BE2C (cell line): Measurements from ENCODE around the gene MEF2A.

ENCODE experiments used
- DNase-seq: peaks from one replicate; pipeline ENCODE4 v3.0.0-alpha.2; 2020
- H3K27me3 ChIP-seq: fragments of 250-450 bp; sonication (Bioruptor Pico); 2 replicates; pipeline ENCODE4 v1.5.1; 2020; ENCODE audit warnings: mild to moderate bottlenecking
- H3K36me3 ChIP-seq: fragments of 250-450 bp; sonication (Bioruptor Pico); 2 replicates; pipeline ENCODE4 v1.5.1; 2020; ENCODE audit warnings: mild to moderate bottlenecking
- H3K4me1 ChIP-seq: fragments of 250-450 bp; sonication (Bioruptor Pico); 2 replicates; pipeline ENCODE4 v1.5.1; 2020
- H3K4me3 ChIP-seq: 2 replicates; pipeline ENCODE4 v1.5.1; 2011; ENCODE audit warnings: low read depth, low read length
- H3K9me3 ChIP-seq: fragments of 250-450 bp; sonication (Bioruptor Pico); 2 replicates; pipeline ENCODE4 v1.5.1; 2020
- TF ChIP-seq, protein P1 (sequence below): IDR thresholded peaks from 2 replicates; pipeline ENCODE4 v1.5.1; 2012; ENCODE audit warnings: mild to moderate bottlenecking, low read depth, low read length

MEF2A gene

DNA sequence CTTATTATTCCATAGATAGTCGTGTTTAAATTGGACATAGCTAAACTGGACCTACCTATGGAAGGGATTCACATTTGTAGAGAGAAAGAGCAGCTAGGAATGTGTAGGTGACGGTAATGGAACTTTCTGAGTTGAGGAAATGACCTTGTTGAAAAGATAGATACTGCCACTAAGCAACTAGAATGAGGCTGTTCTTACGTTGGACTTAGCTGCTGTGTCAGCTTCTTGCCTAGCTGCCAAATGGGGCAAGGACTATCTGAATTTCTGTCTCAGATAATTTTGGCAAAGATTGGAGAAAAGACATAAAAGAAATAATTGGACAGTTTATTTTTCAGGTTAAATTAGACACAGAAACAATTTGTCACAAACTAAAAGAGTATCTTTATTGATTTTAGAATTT, 68.8 kb downstream of the MEF2A start:
- Histone ChIP-seq H3K4me1 (no peaks in the 10 kb centered on the region), H3K36me3 (0 out of 2 replicates have a peak, but pooled peaks cover 5% of the 10 kb centered on the region), H3K9me3 (no peaks in the 10 kb centered on the region), H3K27me3 (no peaks in the 10 kb centered on the region), H3K4me3 (no peak overlapping the region)
- TF ChIP-seq, protein P1, sequence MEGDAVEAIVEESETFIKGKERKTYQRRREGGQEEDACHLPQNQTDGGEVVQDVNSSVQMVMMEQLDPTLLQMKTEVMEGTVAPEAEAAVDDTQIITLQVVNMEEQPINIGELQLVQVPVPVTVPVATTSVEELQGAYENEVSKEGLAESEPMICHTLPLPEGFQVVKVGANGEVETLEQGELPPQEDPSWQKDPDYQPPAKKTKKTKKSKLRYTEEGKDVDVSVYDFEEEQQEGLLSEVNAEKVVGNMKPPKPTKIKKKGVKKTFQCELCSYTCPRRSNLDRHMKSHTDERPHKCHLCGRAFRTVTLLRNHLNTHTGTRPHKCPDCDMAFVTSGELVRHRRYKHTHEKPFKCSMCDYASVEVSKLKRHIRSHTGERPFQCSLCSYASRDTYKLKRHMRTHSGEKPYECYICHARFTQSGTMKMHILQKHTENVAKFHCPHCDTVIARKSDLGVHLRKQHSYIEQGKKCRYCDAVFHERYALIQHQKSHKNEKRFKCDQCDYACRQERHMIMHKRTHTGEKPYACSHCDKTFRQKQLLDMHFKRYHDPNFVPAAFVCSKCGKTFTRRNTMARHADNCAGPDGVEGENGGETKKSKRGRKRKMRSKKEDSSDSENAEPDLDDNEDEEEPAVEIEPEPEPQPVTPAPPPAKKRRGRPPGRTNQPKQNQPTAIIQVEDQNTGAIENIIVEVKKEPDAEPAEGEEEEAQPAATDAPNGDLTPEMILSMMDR = no peak
- DNase-seq = no peak

DNA sequence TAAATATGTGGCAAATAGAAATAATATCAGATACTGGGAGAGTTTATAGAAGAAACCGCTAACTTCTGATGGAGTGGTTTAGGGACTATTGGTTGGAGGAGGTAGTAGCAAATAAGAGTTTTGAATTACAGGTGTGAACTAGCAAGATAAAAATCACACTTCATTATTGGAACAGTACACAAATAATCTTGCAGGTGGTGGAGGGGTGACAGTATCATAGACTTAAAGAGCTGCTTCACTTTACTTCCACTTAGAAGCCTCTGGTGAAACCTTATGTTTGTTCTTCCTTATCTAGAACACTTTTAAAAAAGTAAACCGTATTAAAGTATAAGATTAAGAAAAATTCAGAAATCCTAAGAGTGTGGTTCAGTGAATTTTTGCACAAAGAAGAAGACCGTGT, 69.4 kb downstream of the MEF2A start:
- no peak for DNase-seq
- H3K4me1 ChIP-seq = no peaks in the 10 kb centered on the region
- TF ChIP-seq, protein P1 = no peak
- H3K27me3 ChIP-seq = no peaks in the 10 kb centered on the region
- H3K9me3 ChIP-seq = no peaks in the 10 kb centered on the region
- no peak overlapping the region for H3K4me3 ChIP-seq
- 0 out of 2 replicates have a peak, but pooled peaks cover 5% of the 10 kb centered on the region for H3K36me3 ChIP-seq

DNA sequence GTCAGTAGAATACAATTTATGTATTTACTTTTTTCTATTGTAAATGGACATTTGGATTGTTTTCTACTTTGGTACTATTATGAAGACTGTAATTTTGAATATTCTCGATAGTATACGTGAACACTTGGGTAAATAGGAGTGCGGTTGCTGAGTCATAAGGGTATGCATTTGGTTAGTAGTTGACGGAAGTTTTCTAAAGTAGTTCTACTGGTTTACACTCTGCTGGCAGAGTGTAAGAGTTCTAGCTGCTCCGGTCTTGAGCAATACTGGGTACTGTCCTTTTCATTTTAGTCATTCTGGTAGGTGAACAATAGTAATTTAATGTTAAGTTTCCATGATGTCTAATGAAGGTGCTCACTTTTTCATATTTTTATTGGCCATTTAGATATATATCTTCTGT, 70.0 kb downstream of the MEF2A start:
- Histone ChIP-seq H3K36me3 (peaks cover 5% of the 10 kb centered on the region; the same call in 1 of the 2 replicates), H3K27me3 (no peaks in the 10 kb centered on the region)
- TF ChIP-seq, protein P1 = no peak

DNA sequence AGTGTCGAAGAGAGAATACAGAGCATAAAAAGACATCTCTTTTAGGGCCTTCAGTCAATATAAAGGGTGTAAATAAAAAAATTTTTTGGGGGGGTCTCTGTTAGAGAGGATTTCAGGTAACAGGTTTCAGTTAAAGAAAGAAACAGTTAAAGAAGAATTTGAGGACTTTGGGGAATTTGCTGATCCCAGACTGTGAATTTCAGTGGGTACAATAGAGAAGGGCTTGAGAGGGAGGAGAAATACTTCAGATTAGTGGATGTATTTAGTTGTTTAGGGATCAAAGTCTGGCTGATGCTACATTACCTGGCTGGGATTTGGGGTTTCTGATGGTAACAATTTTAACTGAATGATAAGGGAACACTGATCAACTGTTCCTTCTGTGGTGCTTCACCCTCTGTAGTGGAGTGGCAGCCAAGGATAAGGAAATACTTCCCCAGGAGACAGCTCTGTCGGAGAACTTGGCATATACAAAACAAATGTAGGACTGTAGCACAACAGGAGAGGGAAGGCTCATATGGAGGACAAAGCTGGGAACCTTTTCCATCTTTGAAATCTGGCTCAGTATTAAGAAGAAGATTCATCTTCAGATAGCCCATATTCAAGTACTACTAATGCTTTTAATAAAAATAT, 79.2 kb downstream of the MEF2A start:
- Histone ChIP-seq H3K4me3 (no peak overlapping the region), H3K36me3 (peaks cover 2% of the 10 kb centered on the region; the same call in 1 of the 2 replicates), H3K4me1 (no peaks in the 10 kb centered on the region), H3K9me3 (no peaks in the 10 kb centered on the region), H3K27me3 (no peaks in the 10 kb centered on the region)
- TF ChIP-seq, protein P1 = no peak
- no peak for DNase-seq

More for the DNA sequence above, 70.0 kb downstream of the MEF2A start:
- Histone ChIP-seq H3K4me1 (no peaks in the 10 kb centered on the region), H3K9me3 (no peaks in the 10 kb centered on the region), H3K4me3 (no peak overlapping the region)
- DNase-seq = no peak

DNA sequence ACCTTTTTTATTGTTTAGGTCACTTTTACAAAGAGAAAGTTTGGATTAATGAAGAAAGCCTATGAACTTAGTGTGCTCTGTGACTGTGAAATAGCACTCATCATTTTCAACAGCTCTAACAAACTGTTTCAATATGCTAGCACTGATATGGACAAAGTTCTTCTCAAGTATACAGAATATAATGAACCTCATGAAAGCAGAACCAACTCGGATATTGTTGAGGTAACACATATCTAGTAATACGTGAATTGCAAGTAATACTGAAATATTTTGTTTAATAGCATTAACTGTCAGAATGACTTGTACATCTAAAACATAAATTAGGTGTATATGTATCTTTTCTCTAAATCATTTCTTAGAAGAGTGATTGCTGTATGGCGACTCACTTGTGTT, 79.8 kb downstream of the MEF2A start:
- H3K9me3 ChIP-seq = no peaks in the 10 kb centered on the region

DNA sequence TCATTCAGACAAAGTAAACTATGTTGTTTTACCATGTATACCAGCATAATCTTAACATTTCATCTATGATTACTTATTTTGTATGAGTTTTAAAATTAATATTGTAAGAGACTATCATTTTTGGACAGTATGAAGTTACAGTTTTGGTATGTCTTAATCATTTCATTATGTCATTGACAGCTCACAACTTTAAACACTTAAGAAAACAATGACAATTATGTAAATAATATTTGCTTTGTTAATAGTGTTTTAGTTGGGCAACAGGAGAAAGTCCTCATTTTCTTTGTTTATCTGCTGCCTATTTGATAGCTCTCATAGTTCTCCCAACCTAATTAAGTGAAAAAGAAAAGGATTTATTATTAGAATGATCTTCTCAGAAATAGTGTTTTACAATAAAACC, 80.2 kb downstream of the MEF2A start:
- Histone ChIP-seq H3K9me3 (no peaks in the 10 kb centered on the region), H3K4me3 (no peak overlapping the region), H3K36me3 (peaks cover 2% of the 10 kb centered on the region; the same call in 1 of the 2 replicates), H3K4me1 (no peaks in the 10 kb centered on the region), H3K27me3 (no peaks in the 10 kb centered on the region)
- no peak for DNase-seq
- TF ChIP-seq, protein P1 = no peak

More for the DNA sequence above, 79.8 kb downstream of the MEF2A start:
- TF ChIP-seq, protein P1 = no peak
- no peak for DNase-seq
- Histone ChIP-seq H3K27me3 (no peaks in the 10 kb centered on the region), H3K4me1 (no peaks in the 10 kb centered on the region), H3K36me3 (peaks cover 2% of the 10 kb centered on the region; the same call in 1 of the 2 replicates), H3K4me3 (no peak overlapping the region)
